Astrocyte (in vitro differentiated cells and primary cell): Measurements from ENCODE around the gene POLR3GL. TPM values are rescaled to one million over a fixed set of nuclear protein-coding genes. Genes with fewer than 3 reads are reported as not detected.

Source experiments
- DNase-seq: peaks from one replicate; pipeline ENCODE4 v3.0.0-alpha.2; 2010; ENCODE audit warnings: low read depth
- FAIRE-seq: peaks from 2 replicates; lab custom pipeline; 2011; peaks lifted over from hg19 to GRCh38; lab: Jason Lieb, UNC
- H2AFZ ChIP-seq: 2 replicates; pipeline ENCODE4 v1.6.0; 2012; ENCODE audit warnings: low read depth, low read length, inconsistent platforms
- H3K27ac ChIP-seq: 2 replicates; pipeline ENCODE4 v1.5.1; 2011; ENCODE audit warnings: low read depth, low read length, inconsistent platforms
- H3K27me3 ChIP-seq: 2 replicates; pipeline ENCODE4 v1.6.0; 2011; ENCODE audit warnings: low read length, inconsistent platforms; ENCODE audit not compliant: insufficient read depth
- H3K36me3 ChIP-seq: 2 replicates; pipeline ENCODE4 v1.5.1; 2011; ENCODE audit warnings: low read length, inconsistent platforms; ENCODE audit not compliant: insufficient read depth
- H3K4me1 ChIP-seq: 2 replicates; pipeline ENCODE4 v1.5.1; 2011; ENCODE audit warnings: low read length, inconsistent platforms; ENCODE audit not compliant: insufficient read depth
- H3K4me2 ChIP-seq: 2 replicates; pipeline ENCODE4 v1.6.0; 2012; ENCODE audit warnings: low read length, inconsistent platforms
- H3K4me3 ChIP-seq: 2 replicates; pipeline ENCODE4 v1.5.1; 2011; ENCODE audit warnings: low read depth, mild to moderate bottlenecking, low read length, inconsistent platforms; ENCODE audit not compliant: insufficient read depth
- H3K79me2 ChIP-seq: 2 replicates; pipeline ENCODE4 v1.6.0; 2012; ENCODE audit warnings: mild to moderate bottlenecking, low read length, inconsistent platforms; ENCODE audit not compliant: insufficient read depth
- H3K9ac ChIP-seq: 2 replicates; pipeline ENCODE4 v1.6.0; 2012; ENCODE audit warnings: mild to moderate bottlenecking, low read length, inconsistent platforms
- H3K9me3 ChIP-seq: 2 replicates; pipeline ENCODE4 v1.5.1; 2012; ENCODE audit warnings: low read depth, mild to moderate bottlenecking, low read length, inconsistent platforms; ENCODE audit not compliant: insufficient read depth
- H4K20me1 ChIP-seq: 2 replicates; pipeline ENCODE4 v1.6.0; 2012; ENCODE audit warnings: low read length, inconsistent platforms; ENCODE audit not compliant: insufficient read depth
- H3K27ac Mint-ChIP-seq: one replicate; pipeline ENCODE4 v1.8.0; 2021; ENCODE audit warnings: mild to moderate bottlenecking, mixed read lengths; ENCODE audit not compliant: unreplicated experiment
- H3K27me3 Mint-ChIP-seq: one replicate; pipeline ENCODE4 v1.8.0; 2021; ENCODE audit warnings: low read depth, mixed read lengths; ENCODE audit not compliant: unreplicated experiment
- H3K36me3 Mint-ChIP-seq: one replicate; pipeline ENCODE4 v1.8.0; 2021; ENCODE audit warnings: low read depth, mixed read lengths; ENCODE audit not compliant: unreplicated experiment
- H3K4me1 Mint-ChIP-seq: one replicate; pipeline ENCODE4 v1.8.0; 2021; ENCODE audit warnings: low read depth, mixed read lengths; ENCODE audit not compliant: unreplicated experiment
- H3K4me3 Mint-ChIP-seq: one replicate; pipeline ENCODE4 v1.8.0; 2021; ENCODE audit warnings: mild to moderate bottlenecking, moderate library complexity, mixed read lengths; ENCODE audit not compliant: unreplicated experiment
- H3K9me3 Mint-ChIP-seq: one replicate; pipeline ENCODE4 v1.8.0; 2021; ENCODE audit warnings: mild to moderate bottlenecking, mixed read lengths; ENCODE audit not compliant: unreplicated experiment
- CTCF ChIP-seq: IDR thresholded peaks from 2 replicates; pipeline ENCODE4 v1.5.1; 2011; ENCODE audit warnings: low read depth, mild to moderate bottlenecking, inconsistent platforms, low read length, moderate library complexity; ENCODE audit not compliant: insufficient read depth
- EZH2 ChIP-seq: IDR thresholded peaks from 2 replicates; pipeline ENCODE4 v1.6.1; 2012; ENCODE audit warnings: mild to moderate bottlenecking, low read length, inconsistent platforms; ENCODE audit not compliant: insufficient read depth
- total RNA-seq: library from RNA; stranded (reverse); gene quantifications from 2 replicates; pipeline ENCODE4 v1.2.1, GENCODE V29; 2021

Gene POLR3GL
- total RNA-seq, 1 donor from 2014 or later: 20.5 TPM

- H3K4me1 Mint-ChIP-seq: peaks cover 22% of the 10 kb centered on the region
- Histone ChIP-seq H3K36me3 (no peaks in the 10 kb centered on the region), H3K79me2 (no peaks in the 10 kb centered on the region), H3K9me3 (no peaks in the 10 kb centered on the region), H3K4me2 (no peak overlapping the region), H3K27ac (no peak overlapping the region), H2AFZ (no peak overlapping the region), H4K20me1 (no peaks in the 10 kb centered on the region), H3K9ac (no peak overlapping the region), H3K4me3 (no peak overlapping the region), H3K4me1 (peaks cover 24% of the 10 kb centered on the region), H3K27me3 (no peaks in the 10 kb centered on the region)
- H3K27me3 Mint-ChIP-seq: no peaks in the 10 kb centered on the region
- DNase-seq: no peak
- TF ChIP-seq CTCF (no peak), EZH2 (no peak)
- no peak overlapping the region for H3K27ac Mint-ChIP-seq
- no peak for FAIRE-seq
- no peaks in the 10 kb centered on the region for H3K9me3 Mint-ChIP-seq
- no peak overlapping the region for H3K4me3 Mint-ChIP-seq
- no peaks in the 10 kb centered on the region for H3K36me3 Mint-ChIP-seq
Measured at GRCh38 chr1:145983960-145984830, 19.7 kb downstream of the POLR3GL start.

GRCh38 chr1:145985129-145985501 is 20.6 kb downstream of the POLR3GL start:
- H3K4me3 ChIP-seq: no peak overlapping the region
- Mint-ChIP-seq H3K36me3 (no peaks in the 10 kb centered on the region), H3K27ac (peak overlapping the region; percentile 80), H3K4me3 (peak overlapping the region; percentile 75), H3K27me3 (no peaks in the 10 kb centered on the region), H3K9me3 (no peaks in the 10 kb centered on the region), H3K4me1 (peaks cover 22% of the 10 kb centered on the region)
- FAIRE-seq (no peak), DNase-seq (no peak)
- H3K9ac ChIP-seq: no peak overlapping the region
- H4K20me1 ChIP-seq: no peaks in the 10 kb centered on the region
- H3K4me2 ChIP-seq: peak overlapping the region; percentile 50
- H3K79me2 ChIP-seq: no peaks in the 10 kb centered on the region
- H3K9me3 ChIP-seq: no peaks in the 10 kb centered on the region
- H3K27me3 ChIP-seq: no peaks in the 10 kb centered on the region
- H3K27ac ChIP-seq: no peak overlapping the region
- H3K36me3 ChIP-seq: no peaks in the 10 kb centered on the region
- peaks cover 16% of the 10 kb centered on the region for H3K4me1 ChIP-seq
- no peak for TF ChIP-seq EZH2
- TF ChIP-seq CTCF: no peak
- H2AFZ ChIP-seq: peak overlapping the region; percentile 62
